ENCODE data around the gene ALOX15.
"Not testable (repeated sequence)": the region's sequence is repeated elsewhere in the genome, so short reads cannot be mapped to it uniquely, and the experiment has no call there.

Gene ALOX15

DNA sequence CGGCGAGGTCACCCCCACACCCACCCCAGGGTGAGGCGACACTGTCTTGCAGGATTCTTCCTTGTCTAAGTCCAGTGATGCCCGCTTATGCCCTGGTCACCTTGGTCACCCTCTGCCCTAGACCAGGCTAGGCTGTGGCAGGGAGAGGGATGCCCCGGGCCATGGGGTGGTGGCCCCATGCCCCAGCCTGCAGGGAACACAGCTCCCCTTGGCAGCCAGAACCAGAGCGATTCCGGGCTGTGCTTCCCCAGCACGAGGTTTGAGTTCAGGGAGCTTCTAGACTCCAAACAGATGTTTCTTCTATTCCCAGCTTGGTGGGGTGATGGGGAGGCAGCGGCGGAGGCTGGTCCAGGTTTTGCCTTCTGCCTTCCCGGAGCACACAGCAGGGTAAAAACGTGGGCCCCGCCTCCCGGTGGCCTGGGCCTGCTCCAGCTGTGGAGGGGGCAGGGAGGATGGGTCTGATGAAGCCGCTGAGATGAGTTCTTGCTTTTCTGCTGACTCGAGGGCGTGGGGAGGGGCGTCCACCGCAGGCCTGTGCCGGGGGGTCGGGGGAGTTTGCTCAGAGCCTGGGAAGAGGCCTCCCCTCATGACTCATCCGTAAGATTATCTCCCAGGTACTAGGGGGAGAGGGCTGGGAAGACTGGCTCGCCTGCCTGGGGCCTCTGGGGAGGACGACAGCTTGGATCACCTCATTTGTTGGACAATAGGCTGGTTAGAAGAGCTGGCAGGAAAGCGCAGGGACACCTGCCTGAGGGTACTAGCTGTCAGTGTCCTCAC lies 41.8 kb downstream of the ALOX15 start:
- no peak for DNase-seq
- intact Hi-C loops (cut with DNase I), result no loop called here

DNA sequence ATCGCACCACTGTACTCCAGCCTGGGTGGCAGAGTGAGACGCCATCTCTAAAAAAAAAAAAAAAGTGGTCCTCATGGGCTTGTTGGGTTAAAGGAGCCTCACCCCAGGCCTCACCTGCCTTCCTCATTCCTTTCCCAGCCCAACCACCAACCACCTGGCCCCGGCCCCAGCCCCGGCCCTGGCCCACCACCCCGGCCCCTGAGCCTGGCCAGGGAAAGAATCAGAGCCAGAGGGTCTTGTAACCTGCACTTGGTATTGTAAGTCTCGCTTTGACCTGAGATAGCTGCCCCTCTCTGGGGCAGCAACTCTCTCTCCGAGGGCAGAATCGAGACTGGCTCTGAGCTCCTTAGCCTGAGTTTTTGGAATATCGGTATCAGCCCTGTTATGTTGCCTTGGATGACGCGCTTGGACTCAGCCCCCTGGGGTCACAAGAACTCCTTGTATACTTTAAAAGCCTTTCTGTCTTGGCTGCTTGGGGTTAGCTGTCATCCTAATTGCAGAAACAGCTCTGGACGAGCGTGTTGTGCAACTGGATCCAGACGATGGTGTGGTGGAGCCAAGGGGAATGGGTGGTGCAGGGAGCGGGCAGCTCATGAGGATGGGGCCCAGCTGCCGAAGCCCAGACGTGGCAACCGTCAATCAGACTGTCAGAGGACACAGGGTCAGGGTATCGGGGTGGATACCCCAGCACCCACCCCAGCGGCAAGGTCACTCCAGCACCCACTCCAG lies 42.5 kb downstream of the ALOX15 start:
- DNase-seq, result no peak
- intact Hi-C loops (cut with DNase I), result no loop called here

DNA sequence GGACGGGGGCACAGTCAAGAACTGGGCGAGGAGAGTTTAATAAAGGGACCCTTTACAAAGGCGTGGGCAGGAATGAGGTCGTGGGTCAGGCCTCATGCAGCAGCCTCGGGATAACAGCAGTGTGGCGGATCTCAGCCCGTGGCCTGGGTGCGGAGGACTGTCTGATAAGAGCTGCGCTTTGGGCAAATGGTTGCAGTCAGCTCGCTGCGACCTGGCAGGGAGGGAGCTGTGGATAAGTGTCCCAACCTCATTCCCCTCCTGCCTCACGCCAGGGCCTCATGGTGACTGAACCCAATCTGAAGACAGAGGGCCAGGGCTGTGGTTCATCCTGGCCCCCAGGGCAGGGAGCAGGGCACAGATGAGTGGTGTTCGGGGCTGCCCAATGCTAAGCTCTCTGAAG lies 43.5 kb downstream of the ALOX15 start:
- intact Hi-C loops (cut with DNase I), result no loop called here
- no peak for DNase-seq

GRCh38 chr17:4596636-4597380 lies 44.7 kb downstream of the ALOX15 start:
- intact Hi-C loops (cut with DNase I), result no loop called here
- no peak for DNase-seq

GRCh38 chr17:4595685-4596342 lies 45.7 kb downstream of the ALOX15 start:
- intact Hi-C loops (cut with DNase I); DNase-seq: not testable (repeated sequence)

DNA sequence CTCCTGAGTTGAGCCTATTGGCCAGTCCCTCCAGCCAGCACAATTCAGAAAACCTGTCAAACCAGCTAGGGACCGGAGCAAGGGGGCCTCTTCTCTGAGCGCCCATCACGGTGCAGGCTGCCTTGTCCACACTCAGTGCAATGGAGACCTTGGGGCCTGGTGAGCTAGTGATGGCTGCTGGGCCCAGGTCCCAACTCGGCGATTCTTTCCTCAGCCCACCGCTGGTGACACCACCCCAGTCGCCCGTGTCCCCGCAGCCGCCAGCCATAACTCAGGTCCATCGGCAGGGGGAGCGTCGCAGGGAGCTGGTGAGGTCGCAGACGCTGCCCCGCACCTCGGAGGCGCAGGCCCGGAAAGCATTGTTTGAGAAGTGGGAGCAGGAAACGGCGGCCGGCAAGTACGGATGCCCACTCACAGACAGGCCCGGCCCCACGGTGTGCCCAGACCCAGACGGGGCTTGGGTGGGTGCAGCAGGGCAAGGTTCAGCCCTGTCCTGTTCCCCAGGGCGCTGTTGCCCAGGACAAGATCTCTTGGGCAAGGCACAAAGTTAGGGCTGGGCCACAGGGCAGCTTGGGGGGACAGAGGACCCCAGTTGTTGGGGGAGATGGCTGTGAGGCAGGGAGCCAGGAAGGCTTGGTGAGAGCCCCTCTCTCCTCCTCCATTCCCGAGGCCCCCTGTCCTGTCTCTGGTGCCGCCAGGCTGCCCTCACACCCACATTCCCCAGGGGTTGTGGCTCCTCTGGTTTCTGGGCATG lies 46.4 kb downstream of the ALOX15 start:
- peak in 28 of 42 donors; percentile 8 to 60 (median 24) for DNase-seq
- intact Hi-C loops (cut with DNase I), result no loop called here

DNA sequence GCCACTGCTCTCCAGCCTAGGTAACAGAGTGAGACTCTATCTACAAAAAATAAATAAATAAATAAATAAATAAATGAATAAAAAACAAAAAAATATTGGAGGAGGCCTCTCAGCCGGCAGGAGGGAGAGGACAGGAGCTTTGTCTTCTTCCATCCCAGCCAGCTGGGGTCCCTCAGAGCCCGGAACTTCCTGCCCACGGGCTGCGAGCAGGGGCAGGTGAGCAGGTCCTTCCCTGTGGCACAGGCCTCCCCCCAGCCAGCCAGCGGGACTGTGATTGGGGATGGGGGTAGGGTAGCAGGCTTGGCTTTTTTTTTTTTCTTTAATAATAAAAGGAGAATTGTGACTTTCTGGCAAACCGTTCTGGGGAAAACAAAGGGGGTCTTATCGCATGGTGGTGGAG lies 47.1 kb downstream of the ALOX15 start:
- no peak for DNase-seq

GRCh38 chr17:4593021-4593421 lies 48.5 kb downstream of the ALOX15 start:
- intact Hi-C loops (cut with DNase I), result no loop called here
- DNase-seq, result no peak

More for the DNA sequence above, 47.1 kb downstream of the ALOX15 start:
- intact Hi-C loops (cut with DNase I), result no loop called here

DNA sequence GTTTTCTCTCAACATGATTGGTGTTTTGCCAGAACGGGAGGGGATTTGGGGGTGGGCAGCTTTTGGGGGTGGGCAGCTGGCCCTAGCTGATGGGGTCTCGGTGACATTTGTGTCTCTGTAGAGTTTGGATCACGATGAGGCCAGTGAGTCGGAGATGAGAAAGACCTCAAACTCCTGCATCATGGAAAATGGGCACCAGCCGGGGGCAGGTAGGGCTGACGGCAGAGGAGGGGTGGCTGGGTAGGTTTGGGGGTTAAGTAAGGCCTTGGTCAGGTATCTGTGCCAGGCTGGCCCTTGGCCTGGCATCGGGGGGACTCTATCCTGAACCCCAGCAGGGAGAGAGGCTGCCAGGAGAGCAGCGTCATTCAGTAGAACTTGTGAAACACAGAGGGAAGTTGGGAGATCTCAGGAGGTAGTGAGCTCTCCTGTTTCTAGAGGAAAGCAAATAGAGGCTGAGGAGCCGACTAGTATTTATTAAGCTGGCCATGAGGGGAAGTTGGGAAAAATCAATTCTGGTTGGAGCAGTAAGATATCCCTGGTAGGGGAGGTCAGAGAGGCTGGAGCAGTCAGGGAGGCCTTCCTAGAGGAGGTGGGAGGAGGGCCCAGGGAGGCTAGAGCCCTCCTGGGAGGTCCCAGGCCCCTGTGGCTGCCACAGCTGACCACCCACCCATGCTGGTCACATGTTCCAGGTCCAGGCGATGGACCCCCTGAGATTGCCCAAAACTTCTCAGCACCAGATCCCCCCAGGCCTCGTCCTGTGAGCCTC lies 49.1 kb downstream of the ALOX15 start:
- DNase-seq, result no peak
- intact Hi-C loops (cut with DNase I), result no loop called here

DNA sequence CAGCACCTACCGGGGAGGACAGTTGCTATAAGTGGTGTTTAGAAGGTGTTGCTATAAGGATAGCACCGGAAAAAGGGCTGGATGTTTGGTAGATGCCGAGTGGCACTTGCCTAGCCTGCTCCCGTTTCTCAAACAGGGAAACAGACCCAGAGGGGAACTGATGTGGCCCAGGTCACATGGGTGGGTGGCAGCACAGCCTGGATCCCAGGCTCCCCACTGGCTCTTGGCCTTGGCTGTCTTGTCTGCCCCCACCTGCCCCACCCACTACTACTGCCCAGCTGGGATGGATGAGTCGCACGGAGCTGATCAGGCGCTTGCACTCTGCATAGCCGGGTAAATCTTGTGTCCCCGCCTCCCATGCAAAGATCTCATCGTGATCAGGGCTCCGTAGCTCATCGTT lies 49.9 kb downstream of the ALOX15 start:
- peak in 1 of 42 donors; percentile 28 for DNase-seq
- intact Hi-C loops (cut with DNase I), result no loop called here

- no peak for DNase-seq
- intact Hi-C loops (cut with DNase I), result no loop called here
These were observed 50.5 kb downstream of the ALOX15 start for GRCh38 chr17:4590981-4591453.

DNA sequence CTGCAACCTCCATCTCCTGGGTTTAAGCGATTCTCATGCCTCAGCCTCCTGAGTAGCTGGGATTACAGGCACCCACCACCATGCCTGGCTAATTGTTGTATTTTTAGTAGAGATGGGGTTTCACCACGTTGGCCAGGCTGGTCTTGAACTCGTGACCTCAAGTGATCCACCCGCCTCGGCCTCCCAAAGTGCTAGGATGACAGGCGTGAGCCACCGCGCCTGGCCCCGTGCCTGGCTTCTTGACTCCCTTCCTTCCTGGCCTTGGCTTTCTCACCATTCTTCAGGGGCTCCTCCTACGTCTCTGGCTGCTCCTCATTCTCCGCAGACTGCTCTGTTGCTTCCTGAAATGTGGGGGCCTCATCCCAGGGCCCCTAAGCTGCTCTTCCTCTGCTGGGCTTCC lies 51.4 kb downstream of the ALOX15 start:
- intact Hi-C loops (cut with DNase I); DNase-seq: not testable (repeated sequence)

DNA sequence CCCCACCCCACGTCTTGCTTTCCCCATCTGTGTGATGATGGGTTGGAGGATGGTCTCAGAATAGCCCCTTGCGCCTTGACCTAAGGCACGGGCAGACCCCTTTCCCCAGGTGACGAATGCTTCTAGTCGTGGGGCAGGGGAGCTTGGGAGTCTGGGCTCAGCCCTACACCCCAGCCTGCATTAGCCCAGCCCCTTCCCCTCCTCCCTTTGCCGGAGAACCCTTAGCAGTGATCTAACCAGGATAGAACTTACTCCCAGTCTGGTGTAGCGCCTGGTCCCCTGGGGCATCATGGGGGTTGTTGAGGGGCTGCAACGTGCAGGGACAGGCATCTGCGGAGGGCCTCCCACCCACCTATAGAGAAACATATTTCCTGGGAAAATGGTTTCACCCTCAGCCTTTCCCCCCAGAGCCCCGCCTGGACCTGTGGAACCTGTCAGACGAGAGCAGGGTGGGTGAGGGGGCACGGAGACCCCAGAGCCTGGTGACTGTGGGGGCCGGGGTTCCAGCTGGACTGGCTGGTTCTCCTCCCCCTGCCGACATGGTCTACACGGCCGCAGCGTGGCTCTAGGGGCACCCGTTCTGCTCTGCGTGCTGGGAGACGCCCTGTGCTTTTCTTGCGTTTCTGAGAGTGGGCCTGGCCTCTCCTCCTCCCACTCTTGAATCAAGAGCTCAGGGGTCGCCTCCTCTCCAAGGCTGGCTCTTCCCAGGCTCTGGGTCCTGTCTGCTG lies 52.4 kb downstream of the ALOX15 start:
- intact Hi-C loops (cut with DNase I), result no loop called here
- DNase-seq, result no peak

GRCh38 chr17:4588391-4588790 lies 53.1 kb downstream of the ALOX15 start:
- DNase-seq, result no peak
- intact Hi-C loops (cut with DNase I), result no loop called here

DNA sequence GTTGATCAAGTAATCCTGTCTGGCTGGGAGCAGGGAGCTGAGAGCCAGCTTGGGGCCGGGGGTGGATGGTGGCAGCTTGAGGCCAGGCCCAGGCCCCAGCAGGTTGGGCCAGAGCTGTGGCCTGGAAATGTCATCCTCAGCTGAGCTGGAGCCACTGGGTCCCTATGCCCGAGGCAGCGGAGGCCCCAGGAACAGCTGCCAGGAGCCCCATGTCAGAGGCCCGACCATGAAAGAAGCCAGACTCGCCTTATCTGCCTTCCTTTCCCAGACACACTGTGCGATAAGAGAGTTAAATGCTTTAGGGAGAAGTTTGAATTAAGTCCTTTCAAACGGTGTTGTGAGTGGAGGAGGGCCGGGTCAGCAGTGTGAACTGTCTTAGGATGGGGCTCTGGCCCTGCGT lies 53.7 kb downstream of the ALOX15 start:
- intact Hi-C loops (cut with DNase I), result no loop called here
- no peak for DNase-seq

- intact Hi-C loops (cut with DNase I), result no loop called here
- no peak for DNase-seq
These were observed 54.3 kb downstream of the ALOX15 start for GRCh38 chr17:4587195-4587594.

GRCh38 chr17:4586043-4586442 lies 55.4 kb downstream of the ALOX15 start:
- intact Hi-C loops (cut with DNase I), result no loop called here
- DNase-seq, result no peak
